Parathyroid adenoma (tissue), 2 donors: ENCODE data around the gene HDGF.
"Not testable (repeated sequence)": the region's sequence is repeated elsewhere in the genome, so short reads cannot be mapped to it uniquely, and the experiment has no call there.

Source experiments
- H2AFZ ChIP-seq: fragments of 300-600 bp; sonication (generic); one replicate; pipeline ENCODE4 v1.7.0; 2017; ENCODE audit warnings: antibody characterized with exemption, mild to moderate bottlenecking
- H3K27ac ChIP-seq: fragments of 300-600 bp; sonication (generic); one replicate; pipeline ENCODE4 v1.7.0; 2017
- H3K27me3 ChIP-seq: fragments of 300-600 bp; sonication (generic); one replicate; pipeline ENCODE4 v1.7.0; 2017; ENCODE audit warnings: low read length; ENCODE audit not compliant: control insufficient read depth, insufficient read depth
- H3K36me3 ChIP-seq: fragments of 300-600 bp; sonication (generic); one replicate; pipeline ENCODE4 v1.7.0; 2017; ENCODE audit warnings: low read length; ENCODE audit not compliant: control insufficient read depth, insufficient read depth
- H3K4me1 ChIP-seq: fragments of 300-600 bp; sonication (generic); one replicate; pipeline ENCODE4 v1.7.0; 2017; ENCODE audit warnings: control low read depth
- H3K4me2 ChIP-seq: fragments of 300-600 bp; sonication (generic); one replicate; pipeline ENCODE4 v1.7.0; 2017; ENCODE audit warnings: low read length
- H3K4me3 ChIP-seq: fragments of 300-600 bp; sonication (generic); one replicate; pipeline ENCODE4 v1.7.0; 2017; ENCODE audit warnings: low read depth, low read length
- H3K79me2 ChIP-seq: fragments of 300-600 bp; sonication (generic); one replicate; pipeline ENCODE4 v1.7.0; 2017; ENCODE audit warnings: control low read depth
- H3K9ac ChIP-seq: fragments of 300-600 bp; sonication (generic); one replicate; pipeline ENCODE4 v1.7.0; 2017; ENCODE audit warnings: mild to moderate bottlenecking
- H3K9me3 ChIP-seq: fragments of 300-600 bp; sonication (generic); one replicate; pipeline ENCODE4 v1.7.0; 2017; ENCODE audit warnings: low read length; ENCODE audit not compliant: control insufficient read depth
- CTCF ChIP-seq: fragments of 300-600 bp; sonication (generic); IDR thresholded peaks from one replicate; pipeline ENCODE4 v1.7.0; 2017; ENCODE audit warnings: antibody characterized with exemption, mild to moderate bottlenecking
- donor health status: primary hyperparathyroidism.

HDGF gene

GRCh38 chr1:156767879-156768604, 16.6 kb upstream of the HDGF start:
- peaks cover 6% of the 10 kb centered on the region for H3K4me1 ChIP-seq
- TF ChIP-seq CTCF = no peak
- H3K27ac ChIP-seq = peak overlapping the region; percentile 91
- H3K9ac ChIP-seq = peak overlapping the region; percentile 88
- H3K4me2 ChIP-seq = peak overlapping the region; percentile 77
- no peaks in the 10 kb centered on the region for H3K9me3 ChIP-seq
- no peaks in the 10 kb centered on the region for H3K27me3 ChIP-seq
- H3K4me3 ChIP-seq = peak overlapping the region; percentile 96
- H3K36me3 ChIP-seq = no peaks in the 10 kb centered on the region
- H3K79me2 ChIP-seq = peaks cover 22% of the 10 kb centered on the region
- H2AFZ ChIP-seq = peak overlapping the region; percentile 52

DNA sequence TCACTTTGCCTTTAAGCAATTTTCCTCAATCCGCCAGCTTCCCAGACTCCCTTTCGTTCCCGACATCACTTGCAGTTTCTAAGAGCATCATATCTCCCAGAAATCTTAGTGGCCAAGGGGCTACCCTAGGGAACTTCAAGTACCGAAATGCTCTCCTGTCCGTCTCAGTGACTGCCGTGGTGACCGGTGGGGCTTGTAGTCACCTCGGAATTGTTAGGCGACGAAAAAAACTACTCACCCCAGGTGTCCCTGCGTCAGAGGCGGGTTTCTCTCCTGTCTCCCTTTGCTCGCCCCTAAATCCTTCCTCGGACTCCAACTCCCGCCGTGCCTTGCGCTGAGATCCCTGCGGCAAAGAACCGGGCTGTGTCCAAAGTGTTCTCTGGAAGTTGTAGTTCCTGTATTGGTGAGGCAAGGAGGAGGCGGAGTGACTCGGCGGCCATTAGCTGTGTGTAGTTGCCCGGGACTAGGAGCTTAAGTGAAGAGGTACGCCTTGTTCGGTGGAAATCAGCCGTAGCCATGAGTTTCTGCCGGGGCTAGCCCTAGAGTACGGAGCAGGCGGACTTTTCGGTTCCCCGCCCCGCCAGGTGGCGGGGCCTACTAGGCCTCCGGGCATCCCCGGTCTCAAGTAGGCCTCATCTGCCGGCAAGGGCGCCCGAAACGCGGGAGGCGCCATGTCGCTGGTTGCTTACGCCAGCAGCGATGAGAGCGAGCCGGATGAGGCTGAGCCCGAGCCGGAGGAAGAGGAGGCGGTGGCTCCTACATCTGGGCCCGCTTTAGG, 15.8 kb upstream of the HDGF start, which contains the start of gene PRCC:
PRCC (plus strand) TSS at position 435 of the 778 bp plus-strand sequence; CDS start at position 672, 237 bp downstream.
- peak within 1 kb of the TSS; percentile 88 for H3K9ac ChIP-seq
- TF ChIP-seq CTCF = no peak
- peak within 1 kb of the TSS; percentile 52 for H2AFZ ChIP-seq
- no peaks in the 10 kb centered on the region for H3K36me3 ChIP-seq
- H3K79me2 ChIP-seq = peaks cover 21% of the 10 kb centered on the region
- peak within 1 kb of the TSS; percentile 91 for H3K27ac ChIP-seq
- peak within 1 kb of the TSS; percentile 77 for H3K4me2 ChIP-seq
- no peaks in the 10 kb centered on the region for H3K4me1 ChIP-seq
- peak within 1 kb of the TSS; percentile 96 for H3K4me3 ChIP-seq
- H3K27me3 ChIP-seq = no peaks in the 10 kb centered on the region
- no peaks in the 10 kb centered on the region for H3K9me3 ChIP-seq

DNA sequence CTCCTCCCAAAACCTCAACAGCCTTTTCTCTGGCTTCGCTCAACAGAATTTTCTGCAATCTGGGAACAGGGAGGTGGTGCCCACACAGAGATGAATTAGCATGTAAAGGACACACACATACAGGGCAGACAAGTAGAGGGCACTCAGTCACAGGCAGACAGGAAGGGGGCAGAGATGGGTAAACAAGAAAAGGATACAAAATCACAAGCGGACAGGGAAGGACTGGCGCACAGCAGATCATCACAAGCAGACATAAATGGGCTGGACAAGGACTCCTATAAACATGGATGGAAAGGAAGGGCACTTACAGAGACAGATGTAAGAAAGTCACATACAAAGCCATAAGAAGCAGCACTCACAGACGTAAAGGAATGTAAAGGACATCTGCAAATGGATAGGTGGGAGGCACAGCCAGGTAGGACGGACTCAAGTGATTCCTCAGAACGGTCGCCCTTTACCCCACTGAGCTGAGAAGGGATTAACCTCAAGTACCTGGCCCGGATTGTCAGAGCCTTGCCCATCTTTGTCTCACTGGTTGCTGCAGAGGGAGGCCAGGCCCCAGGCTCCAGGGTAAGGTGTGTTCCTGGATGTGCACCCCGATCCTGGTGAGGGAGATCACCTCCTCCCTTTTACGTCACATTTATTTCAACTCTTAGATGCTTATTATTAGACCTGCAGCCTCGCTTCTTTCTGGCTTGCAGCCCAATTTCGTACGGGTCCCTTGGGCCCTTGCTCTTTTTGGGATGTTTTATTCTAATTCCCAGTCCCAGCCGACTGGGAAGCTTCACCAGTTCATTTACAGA, 15.0 kb upstream of the HDGF start:
- H3K9ac ChIP-seq = peak overlapping the region; percentile 7
- peak overlapping the region; percentile 96 for H3K4me3 ChIP-seq
- H3K36me3 ChIP-seq = no peaks in the 10 kb centered on the region
- no peaks in the 10 kb centered on the region for H3K9me3 ChIP-seq
- H3K27ac ChIP-seq = peak overlapping the region; percentile 91
- H3K4me2 ChIP-seq = peak overlapping the region; percentile 76
- H2AFZ ChIP-seq = peak overlapping the region; percentile 43
- H3K79me2 ChIP-seq = peaks cover 21% of the 10 kb centered on the region
- H3K4me1 ChIP-seq = no peaks in the 10 kb centered on the region
- TF ChIP-seq CTCF = no peak
- no peaks in the 10 kb centered on the region for H3K27me3 ChIP-seq

GRCh38 chr1:156765666-156766065, 14.2 kb upstream of the HDGF start:
- H3K9ac ChIP-seq = no peak overlapping the region
- H3K4me3 ChIP-seq = peak overlapping the region; percentile 96
- H2AFZ ChIP-seq = peak overlapping the region; percentile 43
- H3K9me3 ChIP-seq = no peaks in the 10 kb centered on the region
- peak overlapping the region; percentile 91 for H3K27ac ChIP-seq
- H3K4me2 ChIP-seq = peak overlapping the region; percentile 76
- H3K36me3 ChIP-seq = no peaks in the 10 kb centered on the region
- no peaks in the 10 kb centered on the region for H3K27me3 ChIP-seq
- TF ChIP-seq CTCF = no peak
- peaks cover 14% of the 10 kb centered on the region for H3K79me2 ChIP-seq
- peaks cover 2% of the 10 kb centered on the region for H3K4me1 ChIP-seq

- H3K4me2 ChIP-seq, H3K4me1 ChIP-seq, H3K79me2 ChIP-seq, H3K27ac ChIP-seq, H3K9me3 ChIP-seq, H3K9ac ChIP-seq, H3K4me3 ChIP-seq, H2AFZ ChIP-seq, H3K27me3 ChIP-seq, H3K36me3 ChIP-seq: not testable (repeated sequence)
These were observed 13.7 kb upstream of the HDGF start for GRCh38 chr1:156765136-156765535.
